ENCODE results near the gene OR13C8.

DNA sequence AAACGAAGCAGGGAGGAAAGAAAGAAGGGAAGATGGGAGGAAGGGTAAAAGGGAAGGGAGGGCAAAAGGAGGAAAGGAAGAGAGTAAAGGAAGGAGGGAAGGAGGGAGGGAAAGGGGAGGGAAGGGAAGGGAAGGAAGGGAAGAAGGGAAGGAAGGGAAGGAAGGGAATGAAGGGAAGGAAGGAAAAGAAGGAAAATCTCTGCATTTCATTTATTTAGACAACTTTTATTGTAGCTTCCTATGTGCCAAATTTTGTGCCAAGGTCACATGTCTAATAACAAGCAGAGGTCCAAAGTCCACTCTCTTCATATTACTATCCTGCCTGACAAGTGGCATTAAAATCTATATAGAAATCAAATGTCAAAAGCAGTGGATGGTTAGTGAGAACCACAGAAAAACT is 29.7 kb upstream of the OR13C8 start:
- TF ChIP-seq, protein P1, sequence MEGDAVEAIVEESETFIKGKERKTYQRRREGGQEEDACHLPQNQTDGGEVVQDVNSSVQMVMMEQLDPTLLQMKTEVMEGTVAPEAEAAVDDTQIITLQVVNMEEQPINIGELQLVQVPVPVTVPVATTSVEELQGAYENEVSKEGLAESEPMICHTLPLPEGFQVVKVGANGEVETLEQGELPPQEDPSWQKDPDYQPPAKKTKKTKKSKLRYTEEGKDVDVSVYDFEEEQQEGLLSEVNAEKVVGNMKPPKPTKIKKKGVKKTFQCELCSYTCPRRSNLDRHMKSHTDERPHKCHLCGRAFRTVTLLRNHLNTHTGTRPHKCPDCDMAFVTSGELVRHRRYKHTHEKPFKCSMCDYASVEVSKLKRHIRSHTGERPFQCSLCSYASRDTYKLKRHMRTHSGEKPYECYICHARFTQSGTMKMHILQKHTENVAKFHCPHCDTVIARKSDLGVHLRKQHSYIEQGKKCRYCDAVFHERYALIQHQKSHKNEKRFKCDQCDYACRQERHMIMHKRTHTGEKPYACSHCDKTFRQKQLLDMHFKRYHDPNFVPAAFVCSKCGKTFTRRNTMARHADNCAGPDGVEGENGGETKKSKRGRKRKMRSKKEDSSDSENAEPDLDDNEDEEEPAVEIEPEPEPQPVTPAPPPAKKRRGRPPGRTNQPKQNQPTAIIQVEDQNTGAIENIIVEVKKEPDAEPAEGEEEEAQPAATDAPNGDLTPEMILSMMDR (IDR thresholded peaks at IDR 0.05), result no peak
- TF ChIP-seq EP300 (IDR thresholded peaks at IDR 0.05) (no peak), POLR2A (IDR thresholded peaks at IDR 0.05) (no peak)

Measured in suprapubic skin (tissue), 3 donors.